ENCODE results near the gene GPR21.

The GPR21 gene

DNA sequence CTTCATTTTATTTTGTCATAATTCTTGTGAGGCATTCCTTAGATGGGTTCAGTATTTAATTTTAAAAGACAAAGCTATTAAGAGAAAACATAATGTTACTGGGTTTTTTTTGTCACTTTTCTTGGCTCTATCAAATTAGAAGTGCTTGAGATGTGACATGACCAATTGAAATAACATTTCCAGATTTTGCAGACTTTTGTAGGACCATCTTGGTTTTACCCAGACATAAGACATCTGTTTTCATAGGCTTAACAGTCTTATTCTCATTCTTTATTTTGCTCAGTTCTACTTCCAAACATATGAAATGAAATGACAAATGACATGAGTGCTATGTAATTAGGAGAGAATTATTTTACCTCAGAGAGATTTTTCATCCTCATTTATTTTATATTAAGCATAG lies 19.6 kb downstream of the GPR21 start:
- H3K4me3 ChIP-seq (ENCODE audit: low read depth, low read length) = no peak overlapping the region
- peaks cover 10% of the 10 kb centered on the region for H3K36me3 ChIP-seq
- no peaks in the 10 kb centered on the region for H3K27me3 ChIP-seq
- H3K9me3 ChIP-seq = no peaks in the 10 kb centered on the region
- H3K4me1 ChIP-seq = no peaks in the 10 kb centered on the region
- DNase-seq = no peak
- TF ChIP-seq, protein P1, sequence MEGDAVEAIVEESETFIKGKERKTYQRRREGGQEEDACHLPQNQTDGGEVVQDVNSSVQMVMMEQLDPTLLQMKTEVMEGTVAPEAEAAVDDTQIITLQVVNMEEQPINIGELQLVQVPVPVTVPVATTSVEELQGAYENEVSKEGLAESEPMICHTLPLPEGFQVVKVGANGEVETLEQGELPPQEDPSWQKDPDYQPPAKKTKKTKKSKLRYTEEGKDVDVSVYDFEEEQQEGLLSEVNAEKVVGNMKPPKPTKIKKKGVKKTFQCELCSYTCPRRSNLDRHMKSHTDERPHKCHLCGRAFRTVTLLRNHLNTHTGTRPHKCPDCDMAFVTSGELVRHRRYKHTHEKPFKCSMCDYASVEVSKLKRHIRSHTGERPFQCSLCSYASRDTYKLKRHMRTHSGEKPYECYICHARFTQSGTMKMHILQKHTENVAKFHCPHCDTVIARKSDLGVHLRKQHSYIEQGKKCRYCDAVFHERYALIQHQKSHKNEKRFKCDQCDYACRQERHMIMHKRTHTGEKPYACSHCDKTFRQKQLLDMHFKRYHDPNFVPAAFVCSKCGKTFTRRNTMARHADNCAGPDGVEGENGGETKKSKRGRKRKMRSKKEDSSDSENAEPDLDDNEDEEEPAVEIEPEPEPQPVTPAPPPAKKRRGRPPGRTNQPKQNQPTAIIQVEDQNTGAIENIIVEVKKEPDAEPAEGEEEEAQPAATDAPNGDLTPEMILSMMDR (IDR thresholded peaks at IDR 0.05; ENCODE audit: low read depth, low read length) = no peak

DNA sequence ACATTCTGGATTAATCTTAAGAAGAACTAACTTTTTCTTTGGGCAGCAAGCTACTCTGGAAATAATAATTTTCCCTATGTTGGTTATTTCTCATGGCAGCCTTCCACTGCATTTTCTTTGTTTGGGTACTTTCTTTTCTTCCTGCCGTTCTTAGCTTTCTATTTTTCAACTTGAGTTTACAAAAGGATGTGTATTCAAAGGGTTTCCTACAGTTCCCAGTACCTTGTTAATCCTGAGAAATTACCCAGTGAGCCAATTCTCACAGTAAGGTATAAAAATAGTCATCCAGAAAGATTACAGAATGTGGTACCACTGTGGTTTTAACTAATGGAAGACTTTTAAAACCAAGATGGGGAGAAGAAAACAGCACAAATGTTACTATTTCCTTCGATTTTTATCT lies 20.2 kb downstream of the GPR21 start:
- no peak overlapping the region for H3K4me3 ChIP-seq (ENCODE audit: low read depth, low read length)
- no peaks in the 10 kb centered on the region for H3K4me1 ChIP-seq
- TF ChIP-seq, protein P1 (IDR thresholded peaks at IDR 0.05; ENCODE audit: low read depth, low read length) = no peak
- no peaks in the 10 kb centered on the region for H3K27me3 ChIP-seq
- H3K36me3 ChIP-seq = peaks cover 10% of the 10 kb centered on the region
- H3K9me3 ChIP-seq = no peaks in the 10 kb centered on the region
- DNase-seq = no peak

DNA sequence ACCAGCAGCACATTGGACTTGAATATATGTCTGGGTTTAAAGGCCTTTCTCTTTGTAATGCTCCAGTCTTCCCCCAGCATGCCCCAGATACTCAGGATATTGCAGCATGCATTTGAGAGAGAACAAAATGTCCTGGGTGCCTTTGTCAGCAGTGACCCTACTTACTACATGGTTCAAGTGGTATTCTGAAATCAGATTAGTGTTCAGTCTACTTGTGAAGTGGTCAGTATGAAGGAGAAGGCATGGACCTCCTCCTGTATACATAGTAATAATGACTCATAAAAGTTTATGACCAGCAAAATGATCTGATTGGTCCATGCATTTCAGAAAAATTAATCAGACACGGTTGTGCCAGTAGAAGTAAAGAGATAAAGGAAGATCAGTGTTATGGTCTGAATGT lies 25.4 kb downstream of the GPR21 start:
- TF ChIP-seq, protein P1 (IDR thresholded peaks at IDR 0.05; ENCODE audit: low read depth, low read length) = no peak
- H3K36me3 ChIP-seq = peaks cover 5% of the 10 kb centered on the region; the same call in 1 of the 2 replicates

DNA sequence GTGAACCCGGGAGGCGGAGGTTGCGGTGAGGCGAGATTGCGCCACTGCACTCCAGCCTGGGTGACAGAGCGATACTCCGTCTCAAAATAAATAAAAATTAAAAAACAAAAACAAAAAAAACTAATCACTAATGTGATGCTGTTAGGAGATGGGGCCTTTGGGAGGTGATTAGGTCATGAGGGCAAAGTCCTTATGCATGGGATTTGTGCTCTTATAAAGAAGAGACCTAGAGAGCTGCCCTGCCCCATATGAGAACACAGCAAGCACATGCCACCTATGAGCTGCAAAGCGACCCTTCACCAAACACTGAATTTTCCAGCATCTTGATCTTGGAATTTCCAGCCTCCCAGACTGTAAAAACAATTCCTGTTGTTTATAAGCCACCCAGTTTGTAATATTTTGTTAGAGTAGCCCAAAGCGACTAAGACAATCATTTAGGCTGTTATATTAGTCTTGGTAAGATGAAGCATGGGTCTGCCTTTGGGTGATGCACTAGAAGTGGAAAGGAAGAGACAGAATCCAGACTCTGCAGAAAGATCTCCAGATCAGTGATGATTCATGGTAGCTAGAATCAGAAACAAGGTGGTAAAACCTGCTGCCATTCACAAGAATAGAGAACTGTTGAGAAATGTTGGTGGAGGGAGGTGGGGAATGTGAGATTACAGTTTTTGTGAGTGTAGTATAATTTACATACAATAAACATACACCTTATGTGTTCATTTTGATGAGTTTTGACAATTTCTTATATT lies 26.2 kb downstream of the GPR21 start:
- Histone ChIP-seq H3K36me3 (peaks cover 5% of the 10 kb centered on the region; the same call in 1 of the 2 replicates), H3K9me3 (no peaks in the 10 kb centered on the region), H3K27me3 (no peaks in the 10 kb centered on the region), H3K4me3 (ENCODE audit: low read depth, low read length) (no peak overlapping the region), H3K4me1 (no peaks in the 10 kb centered on the region)
- TF ChIP-seq, protein P1 (IDR thresholded peaks at IDR 0.05; ENCODE audit: low read depth, low read length) = no peak
- no peak for DNase-seq

More for the DNA sequence above, 25.4 kb downstream of the GPR21 start:
- Histone ChIP-seq H3K27me3 (no peaks in the 10 kb centered on the region), H3K9me3 (no peaks in the 10 kb centered on the region), H3K4me1 (no peaks in the 10 kb centered on the region), H3K4me3 (ENCODE audit: low read depth, low read length) (no peak overlapping the region)
- DNase-seq = no peak

DNA sequence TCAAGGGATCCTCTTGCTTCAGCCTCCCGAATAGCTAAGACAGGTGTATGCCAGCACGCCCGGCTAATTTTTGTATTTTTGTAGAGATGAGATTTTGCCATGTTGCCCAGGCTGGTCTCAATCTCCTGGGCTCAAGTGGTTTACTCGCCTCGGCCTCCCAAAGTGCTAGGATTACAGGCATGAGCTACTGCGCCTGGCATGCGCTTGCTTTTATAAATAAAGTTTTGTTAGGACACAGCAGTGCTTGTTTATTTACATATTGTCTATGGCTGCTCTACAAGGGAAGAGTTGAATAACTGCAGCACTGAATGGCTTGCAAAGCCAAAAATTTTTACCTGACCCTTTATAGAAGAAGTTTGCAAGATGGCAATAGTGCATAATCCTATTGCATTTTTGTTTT lies 27.7 kb downstream of the GPR21 start:
- TF ChIP-seq, protein P1 (IDR thresholded peaks at IDR 0.05; ENCODE audit: low read depth, low read length) = no peak
- no peaks in the 10 kb centered on the region for H3K9me3 ChIP-seq

More for the DNA sequence above, 27.7 kb downstream of the GPR21 start:
- no peak for DNase-seq
- no peak overlapping the region for H3K4me3 ChIP-seq (ENCODE audit: low read depth, low read length)
- H3K36me3 ChIP-seq = peaks cover 10% of the 10 kb centered on the region
- no peaks in the 10 kb centered on the region for H3K27me3 ChIP-seq
- no peaks in the 10 kb centered on the region for H3K4me1 ChIP-seq

Measured in BE2C (cell line).